A673 (cell line): Measurements from ENCODE around the gene INPP5A. TPM values are rescaled to one million over a fixed set of nuclear protein-coding genes. Genes with fewer than 3 reads are reported as not detected.

Source experiments
- BruUV-seq: library from RNA; stranded (reverse); fragments of 400-500 nt; replicated peaks from 2 replicates; lab custom pipeline; 2021; lab: Mats Ljungman, UMichigan
- CTCF ChIA-PET: fragments of 300-600 bp; sonication (Branson Sonifier 250); formaldehyde crosslinking; loops from one replicate; lab custom pipeline; 2022; ENCODE audit warnings: antibody characterized with exemption; lab: Charles Lee
- POLR2A ChIA-PET: fragments of 300-600 bp; sonication (Branson Sonifier 250); formaldehyde crosslinking; loops from one replicate; lab custom pipeline; 2022; ENCODE audit warnings: antibody characterized with exemption; ENCODE audit not compliant: low non-redundant PET; lab: Charles Lee
- DNase-seq: peaks from one replicate; pipeline ENCODE4 v3.0.0-alpha.2; 2015; ENCODE audit warnings: low spot score
- H3K27ac ChIP-seq: fragments of 200-600 bp; sonication (generic); 2 replicates; pipeline ENCODE4 v1.5.1; 2016; ENCODE audit warnings: mixed run types, low read depth, mild to moderate bottlenecking, mixed read lengths, antibody characterized with exemption, low read length; ENCODE audit not compliant: poor library complexity, severe bottlenecking
- H3K27me3 ChIP-seq: fragments of 200-600 bp; sonication (generic); replicated peaks from 2 replicates; pipeline ENCODE4 v1.6.1; 2017; ENCODE audit warnings: mixed run types, low read depth, mild to moderate bottlenecking, mixed read lengths, antibody characterized with exemption, low read length; ENCODE audit not compliant: insufficient read depth, poor library complexity
- H3K36me3 ChIP-seq: fragments of 200-600 bp; sonication (generic); 2 replicates; pipeline ENCODE4 v1.6.1; 2016; ENCODE audit warnings: mixed run types, mild to moderate bottlenecking, mixed read lengths, antibody characterized with exemption, low read length; ENCODE audit not compliant: insufficient read depth, poor library complexity, severe bottlenecking
- H3K4me1 ChIP-seq: fragments of 200-600 bp; sonication (generic); 2 replicates; pipeline ENCODE4 v1.6.1; 2017; ENCODE audit warnings: mixed run types, mild to moderate bottlenecking, mixed read lengths, antibody characterized with exemption, low read length; ENCODE audit not compliant: insufficient read depth, poor library complexity, severe bottlenecking
- H3K4me3 ChIP-seq: fragments of 200-600 bp; sonication (generic); 2 replicates; pipeline ENCODE4 v1.5.1; 2016; ENCODE audit warnings: low read depth, mixed run types, mild to moderate bottlenecking, mixed read lengths, low read length; ENCODE audit not compliant: poor library complexity, severe bottlenecking
- H3K9me3 ChIP-seq: fragments of 200-600 bp; sonication (generic); 2 replicates; pipeline ENCODE4 v1.6.1; 2016; ENCODE audit warnings: mixed run types, low read depth, mild to moderate bottlenecking, mixed read lengths, antibody characterized with exemption, low read length; ENCODE audit not compliant: poor library complexity, severe bottlenecking
- CTCF ChIP-seq: fragments of 300-800, 200-600 bp; sonication (generic); conservative IDR thresholded peaks from 2 replicates; pipeline ENCODE4 v1.5.1; 2017; ENCODE audit warnings: low read depth, mild to moderate bottlenecking, antibody characterized with exemption, low read length, moderate library complexity, mixed read lengths
- EZH2 ChIP-seq: fragments of 200-600 bp; sonication (generic); IDR thresholded peaks from 2 replicates; pipeline ENCODE4 v1.6.1; 2017; ENCODE audit warnings: borderline replicate concordance, low read depth, mild to moderate bottlenecking, mixed read lengths, antibody characterized with exemption, low read length; ENCODE audit not compliant: poor library complexity, severe bottlenecking
- intact Hi-C: fragments of 100-400 bp; cut with micrococcal nuclease; formaldehyde crosslinking; loops from one replicate; pipeline ENCODE4 v1.10.0; 2022; ENCODE audit not compliant: unreplicated experiment
- total RNA-seq: library from RNA; stranded (reverse); gene quantifications from 2 replicates; pipeline ENCODE4 v1.2.3, GENCODE V29; 2021

The INPP5A gene
- total RNA-seq, 1 experiment from 2014 or later, result 21.8 TPM

- intact Hi-C loops, result no loop called here
- BruUV-seq, result no TSS peak
- no peak for DNase-seq
- CTCF ChIA-PET, result no interaction called here
- no peak overlapping the region for H3K27ac ChIP-seq
- no peak overlapping the region for H3K4me3 ChIP-seq
- H3K9me3 ChIP-seq, result no peaks in the 10 kb centered on the region
- no peak for TF ChIP-seq CTCF
- no peaks in the 10 kb centered on the region for H3K36me3 ChIP-seq
- H3K4me1 ChIP-seq, result no peaks in the 10 kb centered on the region
- no peaks in the 10 kb centered on the region for H3K27me3 ChIP-seq
- POLR2A ChIA-PET, result no interaction called here
These were observed 68.5 kb downstream of the INPP5A start for GRCh38 chr10:132606031-132606491.

- ChIA-PET CTCF (no interaction called here), POLR2A (no interaction called here)
- Histone ChIP-seq H3K36me3 (no peaks in the 10 kb centered on the region), H3K27ac (no peak overlapping the region), H3K4me3 (no peak overlapping the region), H3K27me3 (no peaks in the 10 kb centered on the region), H3K4me1 (no peaks in the 10 kb centered on the region), H3K9me3 (no peaks in the 10 kb centered on the region)
- DNase-seq, result no peak
- no TSS peak for BruUV-seq
- intact Hi-C loops, result no loop called here
- TF ChIP-seq CTCF (no peak), EZH2 (no peak)
These were observed 69.1 kb downstream of the INPP5A start for GRCh38 chr10:132606536-132607316.

- Histone ChIP-seq H3K4me3 (no peak overlapping the region), H3K36me3 (no peaks in the 10 kb centered on the region), H3K27me3 (no peaks in the 10 kb centered on the region), H3K4me1 (no peaks in the 10 kb centered on the region), H3K9me3 (no peaks in the 10 kb centered on the region), H3K27ac (no peak overlapping the region)
- TF ChIP-seq EZH2 (no peak), CTCF (no peak)
- CTCF ChIA-PET, result no interaction called here
- intact Hi-C loops, result no loop called here
- no TSS peak for BruUV-seq
- POLR2A ChIA-PET, result no interaction called here
- no peak for DNase-seq
These were observed 69.9 kb downstream of the INPP5A start for GRCh38 chr10:132607491-132607890.
